ENCODE results near the gene INSIG1.

DNA sequence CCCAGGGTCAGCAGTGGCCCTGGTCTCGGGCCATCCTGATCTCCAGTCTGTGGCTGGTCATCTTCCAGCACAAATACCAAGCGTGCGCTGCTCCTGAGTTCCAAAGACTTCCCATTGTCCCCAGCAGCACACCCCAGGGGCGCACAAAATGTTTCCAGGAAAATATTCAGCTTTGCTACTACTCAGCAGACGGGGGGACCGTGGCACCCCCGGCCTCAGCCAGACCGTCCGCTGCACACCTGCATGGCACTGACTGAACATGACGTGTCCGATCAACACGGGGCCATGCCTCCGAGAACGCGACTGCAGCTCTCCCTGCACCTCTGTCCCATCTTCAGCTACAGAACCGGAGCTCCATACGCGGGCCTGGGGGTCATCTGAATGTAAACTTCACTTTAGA lies 9.6 kb upstream of the INSIG1 start:
- TF ChIP-seq SIN3A (IDR thresholded peaks at IDR 0.05; ENCODE audit: borderline replicate concordance, insufficient read depth, low read depth, low read length) (no peak), POLR2AphosphoS5 (IDR thresholded peaks at IDR 0.05; ENCODE audit: low read depth, low read length) (no peak), TCF7L2 (IDR thresholded peaks at IDR 0.05; ENCODE audit: low read depth, low read length) (no peak)
- TF ChIP-seq, protein P1, sequence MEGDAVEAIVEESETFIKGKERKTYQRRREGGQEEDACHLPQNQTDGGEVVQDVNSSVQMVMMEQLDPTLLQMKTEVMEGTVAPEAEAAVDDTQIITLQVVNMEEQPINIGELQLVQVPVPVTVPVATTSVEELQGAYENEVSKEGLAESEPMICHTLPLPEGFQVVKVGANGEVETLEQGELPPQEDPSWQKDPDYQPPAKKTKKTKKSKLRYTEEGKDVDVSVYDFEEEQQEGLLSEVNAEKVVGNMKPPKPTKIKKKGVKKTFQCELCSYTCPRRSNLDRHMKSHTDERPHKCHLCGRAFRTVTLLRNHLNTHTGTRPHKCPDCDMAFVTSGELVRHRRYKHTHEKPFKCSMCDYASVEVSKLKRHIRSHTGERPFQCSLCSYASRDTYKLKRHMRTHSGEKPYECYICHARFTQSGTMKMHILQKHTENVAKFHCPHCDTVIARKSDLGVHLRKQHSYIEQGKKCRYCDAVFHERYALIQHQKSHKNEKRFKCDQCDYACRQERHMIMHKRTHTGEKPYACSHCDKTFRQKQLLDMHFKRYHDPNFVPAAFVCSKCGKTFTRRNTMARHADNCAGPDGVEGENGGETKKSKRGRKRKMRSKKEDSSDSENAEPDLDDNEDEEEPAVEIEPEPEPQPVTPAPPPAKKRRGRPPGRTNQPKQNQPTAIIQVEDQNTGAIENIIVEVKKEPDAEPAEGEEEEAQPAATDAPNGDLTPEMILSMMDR (IDR thresholded peaks at IDR 0.05) = no peak
- TF ChIP-seq, protein P2, sequence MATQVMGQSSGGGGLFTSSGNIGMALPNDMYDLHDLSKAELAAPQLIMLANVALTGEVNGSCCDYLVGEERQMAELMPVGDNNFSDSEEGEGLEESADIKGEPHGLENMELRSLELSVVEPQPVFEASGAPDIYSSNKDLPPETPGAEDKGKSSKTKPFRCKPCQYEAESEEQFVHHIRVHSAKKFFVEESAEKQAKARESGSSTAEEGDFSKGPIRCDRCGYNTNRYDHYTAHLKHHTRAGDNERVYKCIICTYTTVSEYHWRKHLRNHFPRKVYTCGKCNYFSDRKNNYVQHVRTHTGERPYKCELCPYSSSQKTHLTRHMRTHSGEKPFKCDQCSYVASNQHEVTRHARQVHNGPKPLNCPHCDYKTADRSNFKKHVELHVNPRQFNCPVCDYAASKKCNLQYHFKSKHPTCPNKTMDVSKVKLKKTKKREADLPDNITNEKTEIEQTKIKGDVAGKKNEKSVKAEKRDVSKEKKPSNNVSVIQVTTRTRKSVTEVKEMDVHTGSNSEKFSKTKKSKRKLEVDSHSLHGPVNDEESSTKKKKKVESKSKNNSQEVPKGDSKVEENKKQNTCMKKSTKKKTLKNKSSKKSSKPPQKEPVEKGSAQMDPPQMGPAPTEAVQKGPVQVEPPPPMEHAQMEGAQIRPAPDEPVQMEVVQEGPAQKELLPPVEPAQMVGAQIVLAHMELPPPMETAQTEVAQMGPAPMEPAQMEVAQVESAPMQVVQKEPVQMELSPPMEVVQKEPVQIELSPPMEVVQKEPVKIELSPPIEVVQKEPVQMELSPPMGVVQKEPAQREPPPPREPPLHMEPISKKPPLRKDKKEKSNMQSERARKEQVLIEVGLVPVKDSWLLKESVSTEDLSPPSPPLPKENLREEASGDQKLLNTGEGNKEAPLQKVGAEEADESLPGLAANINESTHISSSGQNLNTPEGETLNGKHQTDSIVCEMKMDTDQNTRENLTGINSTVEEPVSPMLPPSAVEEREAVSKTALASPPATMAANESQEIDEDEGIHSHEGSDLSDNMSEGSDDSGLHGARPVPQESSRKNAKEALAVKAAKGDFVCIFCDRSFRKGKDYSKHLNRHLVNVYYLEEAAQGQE (IDR thresholded peaks at IDR 0.05; ENCODE audit: insufficient read depth in 1 of 2, low read depth in 2 of 2, low read length in 1 of 2) = no peak
